ENCODE measurements around the gene DCAF16. TPM values are rescaled to one million over a fixed set of nuclear protein-coding genes. Genes with fewer than 3 reads are reported as not detected.

Gene DCAF16
- total and polyA plus RNA-seq, 12 donors: 6.9 to 43.1 (median 21.7) TPM

DNA sequence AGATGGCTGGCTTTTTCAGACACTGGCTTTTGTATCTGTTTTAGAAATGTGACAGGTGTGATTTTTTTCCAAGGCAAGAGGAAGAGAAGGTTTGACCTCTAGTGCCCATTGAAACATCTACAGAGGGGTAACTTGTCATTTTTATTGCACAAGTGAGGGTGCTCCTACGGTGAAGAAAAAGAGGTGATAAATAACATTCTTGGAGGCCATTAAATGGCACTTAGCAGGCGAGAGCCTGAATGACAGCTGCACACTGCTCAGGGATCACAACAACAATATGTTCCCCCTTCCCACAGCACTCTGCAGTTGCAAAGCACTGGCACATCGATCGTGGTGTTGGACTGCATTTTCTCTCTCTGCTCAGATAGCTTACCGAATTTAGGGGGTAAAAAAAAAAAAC lies 52.1 kb downstream of the DCAF16 start:
- Histone ChIP-seq H3K27ac (no peak overlapping the region), H3K36me3 (replicated peaks in 1 of 2) (no peaks in the 10 kb centered on the region), H3K9me3 (replicated peaks in 1 of 3) (no peaks in the 10 kb centered on the region), H3K27me3 (no peaks in the 10 kb centered on the region), H3K4me1 (replicated peaks in 1 of 2) (no peaks in the 10 kb centered on the region), H3K4me3 (no peak overlapping the region)
- no peak for DNase-seq
- intact Hi-C loops (cut with DNase I): no loop called here
- 42 to 55% (median 47%) methylated on average over 5 of the region's 5 CpGs for WGBS, 4 donors
- TF ChIP-seq CTCF (IDR thresholded peaks at IDR 0.05) (no peak), POLR2A (IDR thresholded peaks at IDR 0.05) (no peak)

DNA sequence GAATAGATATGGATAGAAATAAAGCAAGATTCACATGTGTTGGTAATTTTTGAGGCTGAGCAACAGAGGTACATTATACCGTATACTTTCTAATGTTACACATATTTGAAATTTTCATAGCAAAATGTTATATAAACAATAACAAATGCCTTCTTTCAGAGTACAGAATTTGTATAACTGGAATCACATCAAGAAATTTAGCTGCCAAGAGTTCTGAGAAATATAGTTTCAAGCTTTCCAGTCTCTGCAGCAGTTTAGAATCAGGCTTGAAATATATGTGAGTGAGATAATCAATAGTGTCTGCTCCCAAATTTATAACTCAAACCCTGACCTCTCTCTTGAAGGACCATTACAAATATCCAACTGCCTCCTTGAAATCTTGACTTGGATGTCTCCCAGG lies 52.9 kb downstream of the DCAF16 start:
- intact Hi-C loops (cut with DNase I): no loop called here
- Histone ChIP-seq H3K36me3 (replicated peaks in 1 of 2) (no peaks in the 10 kb centered on the region), H3K4me1 (replicated peaks in 1 of 2) (no peaks in the 10 kb centered on the region), H3K27ac (no peak overlapping the region), H3K27me3 (no peaks in the 10 kb centered on the region), H3K4me3 (no peak overlapping the region), H3K9me3 (replicated peaks in 1 of 3) (no peaks in the 10 kb centered on the region)
- DNase-seq: no peak
- WGBS, 4 donors: 59 to 83% (median 70%) methylated on average over 1 of the region's 1 CpG
- TF ChIP-seq POLR2A (IDR thresholded peaks at IDR 0.05): no peak
- TF ChIP-seq CTCF (IDR thresholded peaks at IDR 0.05): no peak

DNA sequence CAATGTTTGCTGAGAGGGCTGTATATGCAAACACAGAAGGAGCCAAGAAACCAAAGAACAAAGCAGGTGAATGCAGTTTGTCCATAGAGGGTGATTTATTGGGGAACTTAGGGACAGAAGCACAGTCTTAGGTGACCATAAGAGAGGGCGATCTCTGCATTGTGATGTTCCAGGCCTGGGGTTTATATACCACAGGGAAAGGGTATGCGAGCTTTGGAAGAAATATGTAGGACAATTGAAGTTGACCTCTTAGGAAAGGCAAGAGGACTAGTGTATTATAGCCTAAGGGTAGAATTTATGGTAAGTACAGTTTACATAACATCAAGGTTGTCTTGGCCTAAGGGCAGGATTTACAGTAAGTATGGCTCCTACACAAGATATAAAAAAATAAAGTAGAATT lies 56.9 kb downstream of the DCAF16 start:
- intact Hi-C loops (cut with DNase I): no loop called here
- Histone ChIP-seq H3K9me3 (replicated peaks in 1 of 3) (no peaks in the 10 kb centered on the region), H3K4me3 (no peak overlapping the region), H3K27me3 (no peaks in the 10 kb centered on the region), H3K4me1 (replicated peaks in 1 of 2) (no peaks in the 10 kb centered on the region), H3K36me3 (replicated peaks in 1 of 2) (no peaks in the 10 kb centered on the region), H3K27ac (no peak overlapping the region)
- 96 to 97% (median 97%) methylated on average over 2 of the region's 2 CpGs for whole genome bisulfite sequencing, 4 donors
- DNase-seq: no peak
- TF ChIP-seq CTCF (IDR thresholded peaks at IDR 0.05) (no peak), POLR2A (IDR thresholded peaks at IDR 0.05) (no peak)

Other genes starting within 250 kb of the DCAF16 start
- gene LAP3, start 233.6 kb downstream of the DCAF16 start, total RNA-seq: 100 to 1,000 TPM in 5 of 9 donors, 10 to 100 TPM in 4; 71.7 to 176 (median 109) TPM
- 100 to 1,000 TPM in 1 of 3 donors, 10 to 100 TPM in 2; 22.7 to 135 (median 30.2) TPM for gene LAP3, start 233.6 kb downstream of the DCAF16 start, polyA plus RNA-seq
- gene MED28, start 196.1 kb downstream of the DCAF16 start, total RNA-seq: 10 to 100 TPM in 6 of 9 donors, 1 to 10 TPM in 3; 7.2 to 49.4 (median 17.0) TPM
- 10 to 100 TPM in 1 of 3 donors, 1 to 10 TPM in 2; 4.9 to 11.3 (median 7.7) TPM for gene MED28, start 196.1 kb downstream of the DCAF16 start, polyA plus RNA-seq
- gene FAM184B, start 29.1 kb downstream of the DCAF16 start, total RNA-seq: under 1 TPM in 4 of 9 donors, not detected in 5; under 0.01 to 0.17 (median 0.11) TPM
- gene FAM184B, start 29.1 kb downstream of the DCAF16 start, polyA plus RNA-seq: under 1 TPM; 0.03 to 0.08 (median 0.04) TPM
- gene NCAPG, start 222 bp upstream of the DCAF16 start, total RNA-seq: 10 to 100 TPM in 1 of 9 donors, 1 to 10 TPM in 2, under 1 TPM in 6; 0.17 to 16.1 (median 0.77) TPM
- gene NCAPG, start 222 bp upstream of the DCAF16 start, polyA plus RNA-seq: 1 to 10 TPM in 1 of 3 donors, under 1 TPM in 2; 0.24 to 1.3 (median 0.37) TPM
- 10 to 100 TPM in 7 of 9 donors, 1 to 10 TPM in 2; 9.3 to 28.8 (median 17.7) TPM for gene LCORL, start 211.0 kb upstream of the DCAF16 start, total RNA-seq
- 10 to 100 TPM in 1 of 3 donors, 1 to 10 TPM in 2; 2.6 to 15.2 (median 3.4) TPM for gene LCORL, start 211.0 kb upstream of the DCAF16 start, polyA plus RNA-seq